Stimulated activated naive CD8-positive, alpha-beta T cell treated with anti-CD3 and anti-CD28 coated beads, Interleukin-15, Interleukin-2, amounts not matched to agents 100 U/mL and 50 U/mL, for 24 hours (primary cell): Measurements from ENCODE around the gene C18orf63.
A peak's percentile ranks its signal among the peaks of the same experiment; 100 is the strongest.

Source experiments
- ATAC-seq: fragments of 150-1000 bp; cut with Tn5 transposase; one replicate; pipeline ENCODE4 v1.10.0; 2021
- DNase-seq: peaks from one replicate; pipeline ENCODE4 v3.0.0; 2021

C18orf63 gene

GRCh38 chr18:74328206-74328605, 12.6 kb downstream of the C18orf63 start:
- DNase-seq, result no peak
- ATAC-seq, result no peak

DNA sequence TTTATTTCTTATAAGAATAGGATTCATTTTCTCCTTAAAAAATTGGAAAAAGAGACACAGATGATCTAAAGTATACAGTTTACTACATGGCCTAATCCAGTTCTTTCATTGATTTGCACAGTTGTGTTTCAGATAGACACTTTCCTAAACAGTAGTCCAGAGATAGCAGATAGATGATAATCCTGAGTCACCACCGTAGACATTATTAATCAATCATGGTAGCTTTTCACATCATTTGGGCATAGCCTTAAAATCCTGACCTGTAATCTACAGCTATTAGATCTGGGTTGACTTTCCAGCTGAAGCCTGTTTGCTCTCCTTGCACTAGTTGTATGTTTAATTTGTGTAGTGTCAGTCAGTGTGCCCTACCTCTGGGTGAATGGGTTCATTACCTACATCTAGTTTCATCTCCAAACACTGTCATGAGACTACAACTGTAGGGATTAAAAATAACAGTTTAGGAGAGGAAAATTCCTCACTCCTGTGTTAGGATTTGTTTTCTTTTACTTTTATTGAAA, 14.1 kb downstream of the C18orf63 start:
- no peak for DNase-seq
- no peak for ATAC-seq

- no peak for ATAC-seq
- DNase-seq, result no peak
These were observed 15.8 kb downstream of the C18orf63 start for GRCh38 chr18:74331404-74331803.

DNA sequence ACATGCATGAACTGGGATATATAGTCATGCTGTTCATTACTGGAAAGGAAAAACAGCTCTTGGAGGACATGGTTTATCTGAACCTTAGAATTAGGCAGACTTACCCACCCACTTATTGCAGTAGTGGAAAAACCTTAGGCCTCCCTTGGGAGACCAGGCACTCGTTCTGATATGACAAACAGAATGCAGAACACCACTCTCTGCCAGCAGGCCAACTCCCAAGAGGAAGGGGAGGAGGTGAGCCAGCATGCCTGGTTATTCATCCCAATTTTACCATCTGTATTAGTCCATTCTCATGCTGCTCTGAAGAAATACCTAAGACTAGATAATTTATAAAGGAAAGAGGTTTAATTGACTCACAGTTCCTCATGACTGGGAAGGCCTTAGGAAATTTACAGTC, 17.5 kb downstream of the C18orf63 start:
- no peak for ATAC-seq
- no peak for DNase-seq

GRCh38 chr18:74334242-74334893, 18.7 kb downstream of the C18orf63 start:
- DNase-seq, result no peak
- no peak for ATAC-seq

DNA sequence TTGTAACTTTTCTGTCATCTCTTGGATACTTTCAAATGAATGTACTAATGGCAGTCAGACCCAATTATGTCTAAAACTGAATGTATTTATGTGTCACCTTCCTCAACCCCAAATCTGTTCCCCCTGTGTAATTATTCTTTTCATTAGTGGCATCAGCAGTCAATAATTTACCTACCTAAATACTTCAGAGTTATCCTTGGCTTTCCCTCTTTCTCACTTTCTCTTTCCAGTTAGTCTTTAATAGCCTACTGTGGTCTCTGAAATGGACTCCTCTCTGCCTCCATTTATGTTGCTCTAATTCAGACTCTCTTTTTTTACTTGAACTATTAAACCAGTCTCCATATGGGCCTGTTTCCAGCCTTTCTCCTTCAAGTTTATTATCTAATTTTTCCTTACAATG, 21.0 kb downstream of the C18orf63 start:
- ATAC-seq, result no peak
- DNase-seq, result no peak

DNA sequence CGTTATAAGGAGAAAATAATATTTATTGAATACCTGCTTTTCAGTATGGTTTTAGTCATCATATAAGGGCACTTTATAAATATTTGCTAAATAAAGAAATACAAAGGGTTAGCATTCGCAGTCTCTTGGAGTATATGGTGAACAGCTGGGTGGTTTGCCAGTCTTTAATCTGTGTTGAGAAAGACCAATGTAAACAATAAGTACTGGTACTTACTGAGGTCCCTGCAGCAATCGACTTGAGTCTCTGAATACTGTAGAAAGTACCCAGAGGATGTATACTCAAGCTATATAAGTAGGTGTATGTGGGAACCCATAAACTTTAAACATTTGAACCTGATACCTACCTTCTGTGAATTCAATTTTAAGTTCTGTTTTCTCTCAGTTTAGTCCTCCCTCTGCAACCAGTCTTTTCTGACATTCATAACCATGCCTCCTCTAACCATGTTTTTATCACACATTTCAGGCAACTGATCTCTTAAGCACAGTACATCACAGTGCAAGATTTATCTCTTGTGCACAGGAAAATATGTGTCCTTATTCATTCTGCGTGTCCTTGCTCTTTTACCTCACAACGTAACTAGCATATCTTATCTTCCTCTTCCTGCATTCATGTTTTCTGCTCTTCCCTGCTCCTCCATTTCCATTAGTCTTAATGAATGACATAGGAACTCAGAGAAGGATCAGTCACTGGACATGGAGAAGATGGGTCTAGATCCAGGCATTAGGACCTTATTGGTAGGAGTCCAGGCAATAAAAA, 21.7 kb downstream of the C18orf63 start:
- ATAC-seq (no peak), DNase-seq (no peak)

DNA sequence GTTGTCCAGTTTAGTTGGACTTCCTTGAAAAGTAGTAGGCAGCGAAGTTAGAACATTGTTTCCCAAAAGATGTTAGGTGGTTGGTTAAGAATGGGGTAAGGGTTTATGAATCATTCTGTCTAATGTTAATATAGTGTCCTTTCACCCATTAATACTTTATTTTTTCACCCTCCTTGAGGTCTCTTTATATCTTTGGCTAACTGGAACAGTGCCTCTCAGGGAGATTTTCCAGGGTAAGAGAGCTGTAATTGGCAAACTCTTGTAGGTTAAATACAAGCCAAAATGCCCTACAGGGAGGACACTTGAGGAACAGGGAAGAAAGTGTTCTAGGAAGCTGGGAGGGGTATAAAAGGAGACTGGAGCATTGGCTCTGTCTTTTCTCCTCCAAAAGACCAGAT, 22.3 kb downstream of the C18orf63 start:
- DNase-seq (no peak), ATAC-seq (no peak)

DNA sequence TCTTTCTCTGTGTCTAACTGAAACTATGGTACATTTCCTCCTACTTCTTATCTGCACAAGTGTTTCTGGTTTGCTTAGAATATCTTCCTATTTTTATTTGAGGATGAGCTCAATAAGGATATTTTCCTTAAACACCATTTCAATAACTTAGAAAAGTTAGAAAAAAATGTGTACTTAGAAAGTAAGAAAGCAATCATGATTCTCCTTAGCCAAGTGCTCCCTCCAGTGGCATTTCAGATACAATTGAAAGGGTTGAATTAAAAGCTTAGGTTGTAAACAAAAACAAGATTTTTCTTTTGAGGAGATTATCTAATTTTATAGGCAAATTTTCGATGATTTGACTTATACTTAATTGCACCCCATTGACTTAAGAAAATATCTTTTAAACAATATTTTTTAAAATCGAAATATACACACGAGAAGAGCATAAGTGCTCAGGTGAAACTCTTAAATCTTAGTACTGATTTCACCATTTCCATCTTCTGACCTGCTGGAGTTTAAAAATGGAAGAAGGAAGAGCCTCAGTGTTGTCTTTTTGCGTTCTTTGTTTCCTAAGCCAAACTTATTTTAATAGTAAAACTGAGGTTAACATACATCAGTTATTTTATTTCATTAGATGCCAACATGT, 26.9 kb downstream of the C18orf63 start:
- DNase-seq (peak; percentile 13), ATAC-seq (no peak)

GRCh38 chr18:74346206-74346605, 30.6 kb downstream of the C18orf63 start:
- ATAC-seq, result no peak

GRCh38 chr18:74348581-74348980, 32.9 kb downstream of the C18orf63 start:
- no peak for DNase-seq
- ATAC-seq, result no peak

More at GRCh38 chr18:74346206-74346605, 30.6 kb downstream of the C18orf63 start:
- no peak for DNase-seq

- ATAC-seq (no peak), DNase-seq (no peak)
These were observed 35.7 kb downstream of the C18orf63 start for GRCh38 chr18:74351354-74351753.

- ATAC-seq, result peak; percentile 89
- DNase-seq, result peak; percentile 33
These were observed 37.6 kb downstream of the C18orf63 start for GRCh38 chr18:74353169-74353775.

DNA sequence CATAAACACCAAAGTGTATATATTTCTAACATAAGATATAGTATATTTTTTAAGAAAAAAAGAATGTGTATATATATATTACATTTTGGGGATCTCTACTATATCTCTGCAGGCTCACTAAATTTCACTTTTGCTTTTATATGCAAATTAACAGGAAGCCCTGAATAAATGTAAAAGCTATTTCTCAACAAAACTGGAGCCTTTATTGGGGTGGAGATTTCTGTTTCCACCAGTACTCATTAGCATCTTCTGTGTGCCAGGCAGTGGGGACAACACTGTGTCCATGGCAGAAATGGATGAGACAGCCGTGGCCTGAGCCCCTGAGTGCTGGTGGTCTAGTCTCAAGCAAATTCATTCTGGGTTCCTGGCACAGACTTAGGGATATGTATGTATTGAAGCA, 41.3 kb downstream of the C18orf63 start:
- no peak for DNase-seq
- no peak for ATAC-seq

DNA sequence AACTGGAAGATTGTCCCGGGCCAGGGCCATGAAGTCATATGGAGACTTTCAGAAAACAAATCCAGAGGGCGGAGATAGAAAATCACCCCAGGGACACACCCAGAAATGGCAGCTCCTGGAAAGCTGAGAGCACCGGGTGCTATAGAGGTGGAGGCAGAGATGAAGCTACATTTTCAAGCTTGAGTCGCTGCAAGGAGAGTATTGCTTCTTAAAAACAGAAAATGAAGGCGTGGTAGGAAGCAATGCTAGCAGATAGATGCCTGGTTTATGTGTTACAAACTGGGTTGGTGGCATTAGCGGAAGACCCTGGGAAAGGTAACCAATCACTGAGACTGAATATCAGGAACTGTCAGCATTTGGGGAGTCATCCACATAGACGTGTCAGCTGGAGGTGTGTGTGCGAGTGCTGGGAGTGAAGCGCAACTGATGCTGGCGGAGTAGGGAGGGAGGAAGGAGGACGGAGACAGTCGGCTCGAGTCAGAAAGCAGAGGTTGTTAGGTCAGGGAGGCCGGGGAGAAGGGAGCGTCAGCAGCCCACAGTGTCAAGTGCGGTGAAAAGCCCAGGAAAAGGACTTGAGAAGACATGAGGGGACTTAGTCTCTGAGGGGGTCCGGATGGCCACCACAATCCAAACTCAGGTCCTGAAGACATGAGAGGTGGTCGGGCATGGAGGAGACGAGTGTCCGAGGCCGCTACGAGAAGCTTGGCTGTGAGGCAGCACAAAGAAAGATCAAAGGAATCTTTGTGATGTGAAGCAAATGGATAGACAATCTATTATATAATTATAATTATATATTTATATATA, 45.4 kb downstream of the C18orf63 start:
- ATAC-seq (no peak), DNase-seq (no peak)

GRCh38 chr18:74367905-74368304, 52.3 kb downstream of the C18orf63 start:
- no peak for ATAC-seq
- no peak for DNase-seq

DNA sequence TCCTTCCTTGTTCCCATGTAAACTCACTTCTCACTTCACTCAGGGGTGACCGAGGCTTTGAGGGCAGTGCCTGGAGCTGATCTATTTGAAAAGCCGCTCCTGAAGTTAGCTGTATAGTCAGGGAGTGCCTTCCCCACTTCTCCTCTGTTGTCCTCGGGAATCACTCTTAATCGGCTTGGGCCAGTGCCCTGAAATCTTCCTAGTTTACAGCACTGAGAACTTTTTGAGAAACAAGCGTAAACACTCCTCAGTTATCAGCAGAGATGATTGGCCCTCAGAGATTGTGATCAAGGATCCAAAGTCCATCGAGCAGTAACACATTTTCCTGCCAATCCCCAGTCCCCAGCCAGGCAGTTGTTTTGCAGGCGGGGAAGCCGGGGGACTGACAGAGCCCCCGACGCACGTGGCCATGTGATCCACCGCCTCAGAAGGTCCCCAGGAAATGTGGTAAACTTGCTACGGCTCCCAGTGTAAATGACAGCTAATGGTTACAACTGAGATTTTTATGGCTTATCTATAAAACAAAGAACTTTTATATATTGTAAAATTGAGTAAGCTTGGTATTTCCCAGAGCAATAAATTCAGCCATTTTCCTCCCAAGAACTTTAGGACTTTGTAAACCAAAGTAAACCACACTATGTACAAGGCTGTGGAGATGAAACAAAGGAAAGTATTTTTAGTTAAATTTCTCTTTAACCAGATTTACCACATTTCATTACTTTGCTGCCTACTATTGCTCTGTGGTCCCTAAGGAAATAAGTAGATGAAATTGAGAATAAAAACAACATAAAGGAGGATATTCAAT, 53.5 kb downstream of the C18orf63 start:
- ATAC-seq, result no peak
- no peak for DNase-seq

GRCh38 chr18:74370115-74370514, 54.5 kb downstream of the C18orf63 start:
- ATAC-seq, result peak; percentile 35
- no peak for DNase-seq

DNA sequence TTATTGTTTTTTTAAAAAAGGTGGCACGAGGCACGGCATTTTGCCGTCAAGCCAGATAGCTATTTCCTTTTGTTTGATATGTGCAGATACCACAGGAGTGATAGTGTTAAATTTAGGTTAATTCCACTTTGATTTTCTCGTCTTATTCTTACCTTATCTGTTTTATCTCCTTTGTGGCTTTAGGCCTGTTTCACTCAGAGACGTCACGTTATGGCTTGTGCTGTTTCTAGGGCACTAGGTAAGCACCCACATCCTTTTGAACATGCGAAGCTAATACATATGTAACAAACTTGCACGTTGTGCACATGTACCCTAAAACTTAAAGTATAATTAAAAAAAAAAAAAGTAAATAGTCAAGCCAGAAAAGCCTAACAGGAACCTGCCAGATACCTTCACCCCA, 57.8 kb downstream of the C18orf63 start:
- peak; percentile 75 for ATAC-seq
- DNase-seq, result no peak

DNA sequence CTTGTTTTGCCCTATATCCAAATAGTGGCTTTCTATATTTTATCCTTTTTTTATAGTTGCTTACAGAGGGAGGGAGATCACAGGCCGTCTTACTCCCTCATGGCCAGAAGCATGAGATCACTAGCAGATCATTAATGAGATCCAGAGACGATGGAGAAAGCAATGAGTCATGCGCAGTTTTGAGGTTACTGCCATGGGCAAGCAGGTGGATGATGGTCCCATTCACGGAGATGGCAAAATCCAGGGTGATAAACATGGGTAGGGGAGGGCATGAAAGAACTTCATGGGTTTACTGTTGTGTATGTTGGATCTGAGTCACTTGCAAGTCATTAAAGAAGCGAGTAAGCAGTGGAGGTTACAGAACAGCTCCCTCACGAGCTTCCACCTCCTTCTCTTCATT, 60.4 kb downstream of the C18orf63 start:
- no peak for DNase-seq

GRCh38 chr18:74376523-74376922, 60.9 kb downstream of the C18orf63 start:
- no peak for DNase-seq
- no peak for ATAC-seq

More for the DNA sequence above, 60.4 kb downstream of the C18orf63 start:
- peak; percentile 21 for ATAC-seq
